OCI-LY7 (cell line): ENCODE measurements around the gene CUL4A. TPM values are rescaled to one million over a fixed set of nuclear protein-coding genes. Genes with fewer than 3 reads are reported as not detected.

ENCODE experiments used
- BruUV-seq: library from RNA; stranded (reverse); fragments of 400-500 nt; replicated peaks from 2 replicates; lab custom pipeline; 2021; lab: Mats Ljungman, UMichigan
- CTCF ChIA-PET: fragments of 300-600 bp; sonication (Branson Sonifier 250); formaldehyde crosslinking; loops from one replicate; lab custom pipeline; 2022; ENCODE audit warnings: antibody characterized with exemption; ENCODE audit not compliant: unreplicated experiment; lab: Charles Lee
- POLR2A ChIA-PET: fragments of 300-600 bp; sonication (Branson Sonifier 250); formaldehyde crosslinking; loops from one replicate; lab custom pipeline; 2022; ENCODE audit warnings: antibody characterized with exemption; lab: Charles Lee
- DNase-seq: peaks from one replicate; pipeline ENCODE4 v3.0.0-alpha.2; 2015; ENCODE audit warnings: low spot score
- H2AFZ ChIP-seq: fragments of 200-600 bp; sonication (generic), shearing (Covaris generic); 2 replicates; pipeline ENCODE4 v1.6.1; 2014; ENCODE audit warnings: mild to moderate bottlenecking, antibody characterized with exemption, low read length, moderate library complexity
- H3K27ac ChIP-seq: fragments of 200-600 bp; sonication (generic); 2 replicates; pipeline ENCODE4 v1.5.1; 2014; ENCODE audit warnings: mixed run types, low read depth, mild to moderate bottlenecking, moderate library complexity, low read length, inconsistent platforms; ENCODE audit not compliant: poor library complexity, severe bottlenecking
- H3K36me3 ChIP-seq: fragments of 200-600 bp; sonication (generic); 2 replicates; pipeline ENCODE4 v1.6.1; 2014; ENCODE audit warnings: mild to moderate bottlenecking, antibody characterized with exemption, low read length, moderate library complexity, mixed read lengths; ENCODE audit not compliant: insufficient read depth
- H3K4me1 ChIP-seq: fragments of 200-600 bp; sonication (generic); 2 replicates; pipeline ENCODE4 v1.5.1; 2014; ENCODE audit warnings: mild to moderate bottlenecking, low read length; ENCODE audit not compliant: insufficient read depth, poor library complexity, severe bottlenecking
- H3K4me2 ChIP-seq: fragments of 200-600 bp; sonication (generic); 2 replicates; pipeline ENCODE4 v1.6.1; 2014; ENCODE audit warnings: mild to moderate bottlenecking, low read length
- H3K4me3 ChIP-seq: fragments of 200-600 bp; sonication (generic); 2 replicates; pipeline ENCODE4 v1.5.1; 2014; ENCODE audit warnings: mild to moderate bottlenecking, low read depth, low read length; ENCODE audit not compliant: poor library complexity, severe bottlenecking
- H3K79me2 ChIP-seq: fragments of 200-600 bp; sonication (generic); 2 replicates; pipeline ENCODE4 v1.6.1; 2016; ENCODE audit warnings: low read depth, mild to moderate bottlenecking, low read length, moderate library complexity, mixed read lengths; ENCODE audit not compliant: insufficient read depth
- H3K9me2 ChIP-seq: fragments of 200-600 bp; sonication (generic); 2 replicates; pipeline ENCODE4 v1.6.1; 2016; ENCODE audit warnings: mild to moderate bottlenecking, low read length, mixed read lengths; ENCODE audit not compliant: insufficient read depth
- H3K9me3 ChIP-seq: fragments of 200-600 bp; sonication (generic); 2 replicates; pipeline ENCODE4 v1.6.1; 2014; ENCODE audit warnings: mild to moderate bottlenecking, mixed run types, low read length, mixed read lengths
- H4K20me1 ChIP-seq: fragments of 200-600 bp; sonication (generic); 2 replicates; pipeline ENCODE4 v1.6.1; 2014; ENCODE audit warnings: mild to moderate bottlenecking, antibody characterized with exemption, low read length, moderate library complexity, mixed read lengths; ENCODE audit not compliant: insufficient read depth
- EZH2phosphoT487 ChIP-seq: fragments of 200-600 bp; sonication (generic); IDR thresholded peaks from 2 replicates; pipeline ENCODE4 v1.6.1; 2018; ENCODE audit warnings: low read depth, borderline replicate concordance, mild to moderate bottlenecking, mixed run types, antibody characterized with exemption, low read length, moderate library complexity, mixed read lengths
- intact Hi-C: fragments of 100-400 bp; cut with micrococcal nuclease; formaldehyde crosslinking; loops from one replicate; pipeline ENCODE4 v1.10.0; 2022; ENCODE audit not compliant: unreplicated experiment
- total RNA-seq, 2 experiments: library from RNA; depleted of rRNA in 1 of 2; stranded (reverse); fragments of >200 nt in 1 of 2; shearing (Covaris generic) in 1 of 2; gene quantifications; 2 replicates each; pipeline ENCODE4 v1.2.3, GENCODE V29; 2014 to 2022
- TF ChIP-seq, protein P1 (sequence below): fragments of 200-600 bp; sonication (generic); conservative IDR thresholded peaks from 2 replicates; pipeline ENCODE4 v1.5.1; 2014; ENCODE audit warnings: mild to moderate bottlenecking, antibody characterized with exemption, low read length, moderate library complexity, mixed read lengths

Gene CUL4A
- total RNA-seq, 2 experiments from 2014 or later = 46.6 to 49.8 TPM

DNA sequence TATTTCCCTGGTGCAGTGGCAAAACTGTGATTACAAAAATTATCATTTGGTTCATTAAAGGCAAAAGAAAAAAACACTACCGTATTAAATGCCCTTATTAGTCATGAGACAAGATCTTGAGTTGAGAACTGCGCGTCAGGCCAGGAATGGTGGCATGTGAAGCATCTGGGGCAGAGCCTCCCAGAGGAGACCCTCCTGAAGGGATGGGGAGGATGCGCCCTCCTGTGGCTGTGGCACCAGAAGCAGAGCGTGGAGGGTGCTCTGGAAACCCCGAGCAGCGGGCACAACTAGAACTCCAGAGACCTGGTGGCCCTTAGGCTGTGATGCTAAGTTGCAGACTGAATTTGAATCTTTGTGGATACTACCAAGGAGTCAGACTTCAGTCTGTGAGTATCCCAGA, 11.5 kb downstream of the CUL4A start:
- no peak for DNase-seq
- BruUV-seq = no TSS peak
- Histone ChIP-seq H3K9me2 (no peaks in the 10 kb centered on the region), H4K20me1 (peaks cover 7% of the 10 kb centered on the region; the same call in 1 of the 2 replicates), H3K4me2 (no peak overlapping the region), H3K79me2 (peaks cover 34% of the 10 kb centered on the region), H3K4me1 (peaks cover 4% of the 10 kb centered on the region), H3K36me3 (peaks cover 55% of the 10 kb centered on the region), H3K9me3 (no peaks in the 10 kb centered on the region), H2AFZ (no peak overlapping the region), H3K4me3 (no peak overlapping the region), H3K27ac (no peak overlapping the region)
- TF ChIP-seq, protein P1, sequence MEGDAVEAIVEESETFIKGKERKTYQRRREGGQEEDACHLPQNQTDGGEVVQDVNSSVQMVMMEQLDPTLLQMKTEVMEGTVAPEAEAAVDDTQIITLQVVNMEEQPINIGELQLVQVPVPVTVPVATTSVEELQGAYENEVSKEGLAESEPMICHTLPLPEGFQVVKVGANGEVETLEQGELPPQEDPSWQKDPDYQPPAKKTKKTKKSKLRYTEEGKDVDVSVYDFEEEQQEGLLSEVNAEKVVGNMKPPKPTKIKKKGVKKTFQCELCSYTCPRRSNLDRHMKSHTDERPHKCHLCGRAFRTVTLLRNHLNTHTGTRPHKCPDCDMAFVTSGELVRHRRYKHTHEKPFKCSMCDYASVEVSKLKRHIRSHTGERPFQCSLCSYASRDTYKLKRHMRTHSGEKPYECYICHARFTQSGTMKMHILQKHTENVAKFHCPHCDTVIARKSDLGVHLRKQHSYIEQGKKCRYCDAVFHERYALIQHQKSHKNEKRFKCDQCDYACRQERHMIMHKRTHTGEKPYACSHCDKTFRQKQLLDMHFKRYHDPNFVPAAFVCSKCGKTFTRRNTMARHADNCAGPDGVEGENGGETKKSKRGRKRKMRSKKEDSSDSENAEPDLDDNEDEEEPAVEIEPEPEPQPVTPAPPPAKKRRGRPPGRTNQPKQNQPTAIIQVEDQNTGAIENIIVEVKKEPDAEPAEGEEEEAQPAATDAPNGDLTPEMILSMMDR = no peak
- TF ChIP-seq EZH2phosphoT487 = no peak
- intact Hi-C loops = no loop called here
- CTCF ChIA-PET = no interaction called here
- POLR2A ChIA-PET = no interaction called here

DNA sequence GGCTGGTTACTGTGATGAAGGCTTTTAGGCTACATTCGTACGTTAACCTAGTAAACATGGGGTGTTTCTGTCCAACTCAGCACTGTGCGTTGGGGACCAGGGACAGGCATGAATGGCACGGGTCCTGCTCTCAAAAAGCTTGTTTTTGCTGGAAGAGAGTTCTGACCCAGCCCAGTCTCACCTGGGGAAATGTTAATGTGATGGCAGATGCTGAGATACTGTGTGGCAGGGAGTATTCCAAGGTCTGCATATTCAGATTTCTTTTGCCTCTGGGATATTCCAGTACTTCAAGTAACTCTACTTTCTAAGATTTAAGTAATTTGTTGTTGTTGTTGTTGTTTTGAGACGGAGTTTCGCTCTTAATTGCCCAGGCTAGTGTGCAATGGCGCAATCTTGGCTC, 13.7 kb downstream of the CUL4A start:
- Histone ChIP-seq H3K9me3 (no peaks in the 10 kb centered on the region), H3K4me1 (no peaks in the 10 kb centered on the region), H2AFZ (no peak overlapping the region), H3K36me3 (peaks cover 67% of the 10 kb centered on the region), H3K27ac (no peak overlapping the region), H3K4me2 (no peak overlapping the region), H3K4me3 (no peak overlapping the region), H3K9me2 (no peaks in the 10 kb centered on the region), H3K79me2 (peaks cover 12% of the 10 kb centered on the region), H4K20me1 (peaks cover 7% of the 10 kb centered on the region; the same call in 1 of the 2 replicates)
- intact Hi-C loops = no loop called here
- DNase-seq = no peak
- no TSS peak for BruUV-seq
- POLR2A ChIA-PET = interaction anchor here (0.7 kb wide), 1 partner anchor 18 kb away, joined by 3 read pairs; no protein-coding TSS in a partner anchor
- TF ChIP-seq, protein P1 = no peak
- no peak for TF ChIP-seq EZH2phosphoT487
- CTCF ChIA-PET = no interaction called here

DNA sequence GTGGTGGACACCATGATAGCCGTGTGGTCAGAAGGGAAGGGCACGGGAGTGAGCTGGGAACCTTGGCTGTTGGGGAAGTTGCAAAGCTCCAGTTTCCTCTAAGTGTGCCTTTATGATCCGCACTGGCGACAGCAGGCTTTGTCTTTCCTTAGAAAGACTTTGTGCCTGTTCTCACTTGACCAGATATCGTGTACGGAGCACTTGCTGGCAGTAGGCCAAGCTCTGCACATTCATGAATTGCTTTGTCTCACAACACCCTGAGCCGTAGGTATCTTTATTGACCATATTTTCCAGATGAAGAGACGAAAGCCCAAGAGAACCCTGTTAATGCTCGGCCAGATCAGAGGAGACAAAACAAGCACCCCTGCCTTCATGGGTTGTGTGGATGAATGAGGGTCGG, 15.1 kb downstream of the CUL4A start:
- Histone ChIP-seq H3K4me3 (no peak overlapping the region), H3K9me3 (no peaks in the 10 kb centered on the region), H3K36me3 (peaks cover 59% of the 10 kb centered on the region), H3K9me2 (no peaks in the 10 kb centered on the region), H3K79me2 (no peaks in the 10 kb centered on the region), H3K4me2 (no peak overlapping the region), H2AFZ (no peak overlapping the region), H4K20me1 (no peaks in the 10 kb centered on the region), H3K4me1 (no peaks in the 10 kb centered on the region), H3K27ac (no peak overlapping the region)
- ChIA-PET CTCF (no interaction called here), POLR2A (no interaction called here)
- DNase-seq = no peak
- BruUV-seq = no TSS peak
- intact Hi-C loops = no loop called here
- TF ChIP-seq, protein P1 = no peak
